Upper lobe of left lung (tissue), 4 donors: ENCODE measurements around the gene ELANE.
A peak's percentile ranks its signal among the peaks of the same experiment; 100 is the strongest.

ENCODE experiments used
- POLR2AphosphoS5 ChIP-seq, 2 donors: sonication (generic); formaldehyde crosslinking; IDR thresholded peaks; one replicate each; pipeline ENCODE4 v1.5.1; 2017; ENCODE audit warnings: antibody characterized with exemption in 2 of 2
- TF ChIP-seq, protein P1 (sequence below), 6 experiments: fragments of 450-650 bp in 4 of 6; fragments of 200-600 bp in 2 of 6; sonication (generic) in 2 of 6; IDR thresholded peaks; one replicate each; pipeline ENCODE4 v1.5.1; 2016 to 2019; ENCODE audit warnings: antibody characterized with exemption in 6 of 6

- TF ChIP-seq, protein P1, sequence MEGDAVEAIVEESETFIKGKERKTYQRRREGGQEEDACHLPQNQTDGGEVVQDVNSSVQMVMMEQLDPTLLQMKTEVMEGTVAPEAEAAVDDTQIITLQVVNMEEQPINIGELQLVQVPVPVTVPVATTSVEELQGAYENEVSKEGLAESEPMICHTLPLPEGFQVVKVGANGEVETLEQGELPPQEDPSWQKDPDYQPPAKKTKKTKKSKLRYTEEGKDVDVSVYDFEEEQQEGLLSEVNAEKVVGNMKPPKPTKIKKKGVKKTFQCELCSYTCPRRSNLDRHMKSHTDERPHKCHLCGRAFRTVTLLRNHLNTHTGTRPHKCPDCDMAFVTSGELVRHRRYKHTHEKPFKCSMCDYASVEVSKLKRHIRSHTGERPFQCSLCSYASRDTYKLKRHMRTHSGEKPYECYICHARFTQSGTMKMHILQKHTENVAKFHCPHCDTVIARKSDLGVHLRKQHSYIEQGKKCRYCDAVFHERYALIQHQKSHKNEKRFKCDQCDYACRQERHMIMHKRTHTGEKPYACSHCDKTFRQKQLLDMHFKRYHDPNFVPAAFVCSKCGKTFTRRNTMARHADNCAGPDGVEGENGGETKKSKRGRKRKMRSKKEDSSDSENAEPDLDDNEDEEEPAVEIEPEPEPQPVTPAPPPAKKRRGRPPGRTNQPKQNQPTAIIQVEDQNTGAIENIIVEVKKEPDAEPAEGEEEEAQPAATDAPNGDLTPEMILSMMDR (IDR thresholded peaks at IDR 0.05): no peak
- TF ChIP-seq POLR2AphosphoS5 (IDR thresholded peaks at IDR 0.05): peak; percentile 65 to 70
These were observed 18.9 kb downstream of the ELANE start for GRCh38 chr19:870963-871401.
